Measurements from ENCODE around the gene FNBP1.
"Not testable (repeated sequence)": the region's sequence is repeated elsewhere in the genome, so short reads cannot be mapped to it uniquely, and the experiment has no call there.

The FNBP1 gene

GRCh38 chr9:129964901-129965734 lies 77.9 kb downstream of the FNBP1 start:
- H3K27me3 Mint-ChIP-seq, result no peaks in the 10 kb centered on the region
- ATAC-seq (replicated peaks) (no peak), DNase-seq (no peak)
- H3K4me3 Mint-ChIP-seq, result peak overlapping the region; percentile 79 to 90
- peak overlapping the region; percentile 98 to 99 for H3K27ac Mint-ChIP-seq
- no peaks in the 10 kb centered on the region for H3K9me3 Mint-ChIP-seq
- peaks cover 50 to 57% of the 10 kb centered on the region in 2 donors for H3K4me1 Mint-ChIP-seq (ENCODE audit: low read depth in 2 of 2)
- peaks cover 78% of the 10 kb centered on the region for H3K36me3 Mint-ChIP-seq (ENCODE audit: insufficient read depth)

- Mint-ChIP-seq H3K9me3 (no peaks in the 10 kb centered on the region), H3K27ac (peak overlapping the region; percentile 98 to 99), H3K36me3 (ENCODE audit: insufficient read depth) (peaks cover 80% of the 10 kb centered on the region), H3K27me3 (no peaks in the 10 kb centered on the region), H3K4me3 (peak overlapping the region; percentile 79 to 90), H3K4me1 (ENCODE audit: low read depth in 2 of 2) (peaks cover 50 to 52% of the 10 kb centered on the region in 2 donors)
- ATAC-seq (replicated peaks) (peak; percentile 93), DNase-seq (peak; percentile 70 to 72 (median 71))
Observed at GRCh38 chr9:129962889-129963703, 79.9 kb downstream of the FNBP1 start.

GRCh38 chr9:129962451-129962864 lies 80.5 kb downstream of the FNBP1 start:
- H3K36me3 Mint-ChIP-seq (ENCODE audit: insufficient read depth), result peaks cover 80% of the 10 kb centered on the region
- H3K9me3 Mint-ChIP-seq, result no peaks in the 10 kb centered on the region
- no peak for DNase-seq
- no peaks in the 10 kb centered on the region for H3K27me3 Mint-ChIP-seq
- H3K27ac Mint-ChIP-seq, result peak overlapping the region; percentile 98 to 99
- H3K4me1 Mint-ChIP-seq (ENCODE audit: low read depth in 2 of 2), result peaks cover 53 to 54% of the 10 kb centered on the region in 2 donors
- no peak for ATAC-seq (replicated peaks)
- H3K4me3 Mint-ChIP-seq, result peak overlapping the region; percentile 79 to 90

DNA sequence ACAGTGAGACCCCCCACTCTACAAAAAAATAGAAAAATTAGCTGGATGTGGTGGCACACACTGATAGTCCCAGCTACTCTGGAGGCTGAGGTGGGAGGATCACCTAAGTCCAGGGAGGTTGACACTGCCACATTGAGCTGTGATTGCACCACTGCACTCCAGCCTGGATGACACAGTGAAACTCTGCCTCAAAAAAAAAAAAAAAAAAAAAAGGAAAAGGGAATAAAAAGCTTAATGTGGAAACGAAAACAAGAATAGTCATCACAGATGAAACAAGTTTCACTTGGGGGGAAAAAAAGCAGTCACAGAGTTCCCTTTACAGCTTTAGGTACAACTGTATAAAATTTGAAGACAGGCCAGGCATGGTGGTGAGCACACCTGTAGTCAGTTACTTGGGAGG lies 84.2 kb downstream of the FNBP1 start:
- H3K4me1 Mint-ChIP-seq (ENCODE audit: low read depth in 2 of 2), result peaks cover 37 to 44% of the 10 kb centered on the region in 2 donors
- H3K4me3 Mint-ChIP-seq, result no peak overlapping the region
- H3K36me3 Mint-ChIP-seq (ENCODE audit: insufficient read depth), result peaks cover 89% of the 10 kb centered on the region
- no peak for ATAC-seq (replicated peaks)
- DNase-seq, result no peak
- H3K27ac Mint-ChIP-seq, result peak overlapping the region in 1 of 2 donors; percentile 96
- H3K27me3 Mint-ChIP-seq, result no peaks in the 10 kb centered on the region
- no peaks in the 10 kb centered on the region for H3K9me3 Mint-ChIP-seq

DNA sequence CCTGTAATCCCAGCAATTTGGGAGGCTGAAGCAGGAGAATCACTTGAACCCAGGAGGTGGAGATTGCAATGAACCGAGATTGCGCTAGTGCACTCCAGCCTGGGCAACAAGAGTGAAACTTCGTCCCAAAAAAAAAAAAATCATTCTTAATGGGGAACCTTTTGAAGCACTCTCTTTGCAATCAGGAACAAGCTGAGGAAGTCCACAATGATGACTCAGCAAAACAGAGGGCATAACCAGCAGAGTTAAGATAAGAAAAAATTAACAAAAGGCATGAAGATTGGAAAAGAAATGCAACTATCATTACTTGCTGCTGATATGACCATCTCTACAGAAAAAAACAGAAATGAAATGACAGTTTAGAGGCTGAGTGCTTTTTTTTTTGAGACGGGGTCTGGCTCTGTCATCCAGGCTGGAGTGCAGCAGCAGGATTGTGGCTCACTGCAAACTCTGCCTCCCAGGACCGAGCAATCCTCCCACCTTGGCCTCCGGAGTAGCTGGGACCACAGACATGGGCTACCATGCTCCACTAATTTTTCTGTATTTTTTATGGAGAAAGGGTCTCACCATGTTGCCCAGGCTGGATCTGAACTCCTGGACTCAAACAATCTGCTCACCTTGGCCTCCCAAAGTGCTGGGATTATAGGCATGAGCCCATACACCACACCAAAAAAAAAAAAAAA lies 88.0 kb downstream of the FNBP1 start:
- Mint-ChIP-seq H3K4me1 (ENCODE audit: low read depth in 2 of 2) (peaks cover 15 to 21% of the 10 kb centered on the region in 2 donors), H3K27ac (peak overlapping the region; percentile 57 to 72), H3K27me3 (no peaks in the 10 kb centered on the region), H3K4me3 (peak overlapping the region; percentile 37 to 41), H3K36me3 (ENCODE audit: insufficient read depth) (peaks cover 89% of the 10 kb centered on the region), H3K9me3 (no peaks in the 10 kb centered on the region)
- DNase-seq, result no peak
- peak; percentile 25 for ATAC-seq (replicated peaks)

DNA sequence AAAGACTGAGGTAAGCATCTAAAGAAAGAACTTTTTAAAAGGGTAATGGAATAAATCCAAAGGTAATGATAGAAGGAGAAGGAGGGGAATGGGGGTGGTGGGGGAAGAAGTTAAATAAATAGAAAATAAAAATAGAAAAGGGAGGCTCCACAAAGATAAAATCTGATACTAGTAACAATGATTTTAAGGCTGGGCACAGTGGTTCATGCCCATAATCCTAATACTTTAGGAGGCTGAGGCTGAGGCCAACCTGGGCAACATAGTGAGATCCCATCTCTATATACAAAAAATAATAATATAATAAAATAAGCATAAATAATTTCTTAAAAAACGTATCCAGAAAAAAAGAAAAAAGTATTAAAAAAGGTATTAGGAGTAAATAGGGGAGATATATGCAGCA lies 89.3 kb downstream of the FNBP1 start:
- no peak for DNase-seq
- ATAC-seq (replicated peaks), result no peak
- Mint-ChIP-seq H3K4me1 (ENCODE audit: low read depth in 2 of 2) (peaks cover 23 to 30% of the 10 kb centered on the region in 2 donors), H3K4me3 (no peak overlapping the region), H3K36me3 (ENCODE audit: insufficient read depth) (peaks cover 93% of the 10 kb centered on the region), H3K27ac (peak overlapping the region; percentile 31 to 68), H3K9me3 (no peaks in the 10 kb centered on the region), H3K27me3 (no peaks in the 10 kb centered on the region)

GRCh38 chr9:129952337-129952736 lies 90.7 kb downstream of the FNBP1 start:
- no peak for DNase-seq
- no peaks in the 10 kb centered on the region for H3K9me3 Mint-ChIP-seq
- no peak overlapping the region for H3K4me3 Mint-ChIP-seq
- peaks cover 91% of the 10 kb centered on the region for H3K36me3 Mint-ChIP-seq (ENCODE audit: insufficient read depth)
- H3K27ac Mint-ChIP-seq, result no peak overlapping the region
- no peaks in the 10 kb centered on the region for H3K27me3 Mint-ChIP-seq
- no peak for ATAC-seq (replicated peaks)
- peaks cover 17 to 27% of the 10 kb centered on the region in 2 donors for H3K4me1 Mint-ChIP-seq (ENCODE audit: low read depth in 2 of 2)

DNA sequence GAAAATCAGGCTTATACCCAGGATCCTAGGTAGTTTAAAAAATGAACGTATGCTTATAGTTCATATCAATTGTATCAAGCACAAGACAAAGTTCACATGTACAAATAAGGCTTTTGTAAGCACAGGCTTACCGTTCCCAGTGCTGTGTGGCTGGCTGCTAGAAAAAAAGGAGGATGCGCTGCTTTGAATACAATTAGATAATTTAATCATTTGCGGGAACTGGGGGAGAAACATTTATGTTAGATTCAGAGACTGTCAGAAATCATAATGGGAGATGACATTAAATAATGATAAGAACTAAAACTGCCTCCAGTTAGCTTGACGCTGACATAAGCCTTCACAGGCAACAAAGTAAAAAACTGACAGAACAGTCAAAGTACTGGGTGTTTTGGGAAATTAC lies 93.2 kb downstream of the FNBP1 start:
- H3K27me3 Mint-ChIP-seq, result no peaks in the 10 kb centered on the region
- no peak overlapping the region for H3K4me3 Mint-ChIP-seq
- DNase-seq (no peak), ATAC-seq (replicated peaks) (no peak)
- peaks cover 79% of the 10 kb centered on the region for H3K36me3 Mint-ChIP-seq (ENCODE audit: insufficient read depth)
- peaks cover 14 to 22% of the 10 kb centered on the region in 2 donors for H3K4me1 Mint-ChIP-seq (ENCODE audit: low read depth in 2 of 2)
- no peaks in the 10 kb centered on the region for H3K9me3 Mint-ChIP-seq
- H3K27ac Mint-ChIP-seq, result peak overlapping the region; percentile 17 to 72

DNA sequence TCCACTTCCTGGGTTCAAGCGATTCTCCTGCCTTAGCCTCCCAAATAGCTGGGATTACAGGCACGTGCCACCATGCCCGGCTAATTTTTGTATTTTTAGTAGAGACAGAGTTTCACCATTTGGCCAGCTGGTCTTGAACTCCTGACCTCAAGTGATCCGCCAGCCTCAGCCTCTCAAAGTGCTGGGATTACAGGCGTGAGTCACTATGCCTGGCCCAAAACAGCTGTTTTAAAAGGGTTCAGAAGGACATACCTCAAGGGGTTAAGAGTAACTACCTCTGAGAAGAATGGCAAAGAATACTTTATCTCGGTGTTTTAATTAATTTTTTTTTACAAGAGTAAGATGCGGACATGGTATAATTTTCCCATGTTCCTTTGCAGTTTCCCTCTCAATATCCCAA lies 94.4 kb downstream of the FNBP1 start:
- H3K4me3 Mint-ChIP-seq; DNase-seq; H3K27me3 Mint-ChIP-seq; H3K9me3 Mint-ChIP-seq; ATAC-seq (replicated peaks): not testable (repeated sequence)
- H3K27ac Mint-ChIP-seq, result peak overlapping the region; percentile 72 to 89
- peaks cover 21 to 30% of the 10 kb centered on the region in 2 donors for H3K4me1 Mint-ChIP-seq (ENCODE audit: low read depth in 2 of 2)
- peaks cover 76% of the 10 kb centered on the region for H3K36me3 Mint-ChIP-seq (ENCODE audit: insufficient read depth)

DNA sequence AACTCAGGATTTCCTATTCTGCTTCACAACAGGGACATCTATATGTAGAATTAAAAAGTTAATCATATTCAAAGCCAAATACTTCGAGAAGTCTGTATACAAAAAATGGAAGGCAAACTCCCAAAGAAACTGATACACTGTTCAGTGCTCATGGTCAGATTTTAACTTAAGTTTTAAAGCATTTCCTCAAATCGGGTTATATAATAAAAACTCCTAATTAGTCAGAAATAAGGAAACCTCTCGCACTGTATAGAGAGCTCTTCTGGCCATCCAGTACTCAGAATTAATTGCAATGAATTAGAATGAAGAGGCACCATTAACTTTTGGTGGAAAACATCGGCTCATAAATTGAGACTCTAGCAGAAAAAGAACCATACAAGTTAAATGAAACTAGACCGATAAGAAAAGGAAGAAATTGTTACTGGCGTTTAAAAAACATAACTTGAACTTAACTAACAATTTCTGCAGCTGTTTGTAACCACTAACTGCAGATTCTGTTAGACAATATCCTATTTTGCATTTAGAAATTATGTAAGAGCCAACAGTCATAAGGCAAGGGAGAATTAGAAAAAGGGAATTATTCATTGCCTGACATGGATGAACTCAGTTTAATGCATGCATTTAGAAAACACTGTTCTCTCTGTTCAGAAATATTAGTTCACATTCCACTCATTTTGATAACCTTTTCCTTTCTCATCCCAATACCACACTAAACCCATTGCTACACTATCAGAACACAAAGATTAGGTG lies 96.6 kb downstream of the FNBP1 start:
- peaks cover 64% of the 10 kb centered on the region for H3K36me3 Mint-ChIP-seq (ENCODE audit: insufficient read depth)
- H3K27me3 Mint-ChIP-seq, result no peaks in the 10 kb centered on the region
- peak overlapping the region; percentile 45 to 59 for H3K4me3 Mint-ChIP-seq
- ATAC-seq (replicated peaks) (no peak), DNase-seq (no peak)
- peak overlapping the region; percentile 87 to 89 for H3K27ac Mint-ChIP-seq
- H3K9me3 Mint-ChIP-seq, result no peaks in the 10 kb centered on the region
- peaks cover 26 to 35% of the 10 kb centered on the region in 2 donors for H3K4me1 Mint-ChIP-seq (ENCODE audit: low read depth in 2 of 2)

GRCh38 chr9:129945314-129945713 lies 97.7 kb downstream of the FNBP1 start:
- Mint-ChIP-seq H3K27me3 (no peaks in the 10 kb centered on the region), H3K36me3 (ENCODE audit: insufficient read depth) (peaks cover 61% of the 10 kb centered on the region), H3K27ac (peak overlapping the region; percentile 87 to 89), H3K9me3 (no peaks in the 10 kb centered on the region), H3K4me3 (peak overlapping the region; percentile 59 to 62), H3K4me1 (ENCODE audit: low read depth in 2 of 2) (peaks cover 26 to 35% of the 10 kb centered on the region in 2 donors)
- ATAC-seq (replicated peaks), result peak; percentile 51
- no peak for DNase-seq

DNA sequence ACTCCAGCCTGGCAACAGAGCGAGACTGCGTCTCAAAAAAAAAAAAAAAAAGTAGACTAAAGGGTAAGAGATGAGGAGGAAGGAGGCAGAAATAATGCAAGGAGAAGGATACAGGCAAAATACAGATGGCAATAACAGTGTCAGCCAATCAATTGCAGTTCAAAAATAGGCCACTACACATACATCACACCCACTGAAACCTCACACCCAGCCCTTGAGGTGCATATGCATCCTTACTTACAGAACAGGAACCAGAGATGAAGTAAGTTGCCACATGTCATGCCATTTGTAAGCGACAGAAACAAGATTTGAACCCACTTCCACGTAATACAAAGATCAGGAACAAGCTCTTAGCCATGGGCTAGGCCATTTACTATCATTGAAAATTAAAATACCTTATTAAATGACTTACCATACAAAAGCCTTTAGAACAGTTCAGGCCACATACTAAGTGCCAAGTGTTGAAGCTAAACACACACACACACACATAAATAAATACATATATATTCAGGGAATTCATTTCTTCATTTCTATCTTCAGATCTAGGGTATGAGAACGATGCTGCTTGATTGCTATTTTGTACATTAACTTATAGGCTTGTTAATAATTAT lies 98.4 kb downstream of the FNBP1 start:
- peaks cover 27 to 36% of the 10 kb centered on the region in 2 donors for H3K4me1 Mint-ChIP-seq (ENCODE audit: low read depth in 2 of 2)
- H3K4me3 Mint-ChIP-seq, result peak overlapping the region; percentile 59 to 62
- peaks cover 61% of the 10 kb centered on the region for H3K36me3 Mint-ChIP-seq (ENCODE audit: insufficient read depth)
- peak; percentile 95 for ATAC-seq (replicated peaks)
- H3K27ac Mint-ChIP-seq, result peak overlapping the region; percentile 87 to 89
- H3K9me3 Mint-ChIP-seq, result no peaks in the 10 kb centered on the region
- H3K27me3 Mint-ChIP-seq, result no peaks in the 10 kb centered on the region
- peak; percentile 52 to 60 (median 57) for DNase-seq

All from effector memory CD8-positive, alpha-beta T cell (primary cell).